ENCODE results near the gene CRB2.

- TF ChIP-seq GABPA (IDR thresholded peaks at IDR 0.05; ENCODE audit: low read depth) (no peak), CTCF (IDR thresholded peaks at IDR 0.05; ENCODE audit: insufficient read depth, low read length) (no peak), REST (IDR thresholded peaks at IDR 0.05; ENCODE audit: insufficient replicate concordance, low read depth) (no peak), POLR2AphosphoS5 (IDR thresholded peaks at IDR 0.05; ENCODE audit: low read depth) (no peak)
Measured at GRCh38 chr9:123334639-123335038, 21.4 kb upstream of the CRB2 start.
